Lung (tissue), 12 donors: ENCODE data around the gene PHF10. TPM values are rescaled to one million over a fixed set of nuclear protein-coding genes. Genes with fewer than 3 reads are reported as not detected.

Experiments
- ATAC-seq: fragments of 200-7000 bp; cut with Tn5 transposase; one replicate; pipeline ENCODE4 v1.9.1; 2020; ENCODE audit warnings: moderate number of reproducible peaks; ENCODE audit not compliant: insufficient read depth, low FRiP score
- DNase-seq, 3 donors: peaks; one replicate each; pipeline ENCODE4 v3.0.0-alpha.2; 2013 to 2017
- H3K27ac ChIP-seq, 2 donors: one replicate each; pipeline ENCODE4 v1.5.1; 2013; ENCODE audit warnings: mild to moderate bottlenecking in 2 of 2, moderate library complexity in 2 of 2, control low read depth in 1 of 2, inconsistent platforms in 1 of 2, low read depth in 1 of 2, low read length in 1 of 2
- H3K27me3 ChIP-seq, 3 donors: one replicate each; pipeline ENCODE4 v1.5.1; 2013; ENCODE audit warnings: low read length in 2 of 3; ENCODE audit not compliant: control insufficient read depth in 3 of 3, insufficient read depth in 3 of 3
- H3K36me3 ChIP-seq, 4 donors: one replicate each; pipeline ENCODE4 v1.5.1; 2013; ENCODE audit warnings: low read length in 4 of 4, mild to moderate bottlenecking in 1 of 4, moderate library complexity in 1 of 4; ENCODE audit not compliant: control insufficient read depth in 4 of 4, insufficient read depth in 4 of 4
- H3K4me1 ChIP-seq, 5 donors: one replicate each; pipeline ENCODE4 v1.5.1; 2013; ENCODE audit warnings: low read length in 5 of 5, mild to moderate bottlenecking in 2 of 5, moderate library complexity in 1 of 5; ENCODE audit not compliant: control insufficient read depth in 5 of 5, insufficient read depth in 5 of 5
- H3K4me3 ChIP-seq: one replicate; pipeline ENCODE4 v1.5.1; 2013; ENCODE audit warnings: mild to moderate bottlenecking, control low read depth, moderate library complexity
- H3K9ac ChIP-seq, 2 donors: one replicate each; pipeline ENCODE4 v1.5.1; 2013; ENCODE audit warnings: low read length in 2 of 2, control low read depth in 1 of 2; ENCODE audit not compliant: insufficient read depth in 1 of 2
- H3K9me3 ChIP-seq, 4 donors: one replicate each; pipeline ENCODE4 v1.5.1; 2013; ENCODE audit warnings: low read length in 3 of 4, mild to moderate bottlenecking in 1 of 4, moderate library complexity in 1 of 4; ENCODE audit not compliant: control insufficient read depth in 4 of 4, insufficient read depth in 3 of 4
- CTCF ChIP-seq: IDR thresholded peaks from 2 replicates; pipeline ENCODE4 v1.5.1; 2012; ENCODE audit warnings: mild to moderate bottlenecking; ENCODE audit errors: control extremely low read depth, extremely low read depth
- WGBS, 2 donors: extraction: QIAGEN DNeasy Blood & Tissue Kit; methylation state at CpG; one replicate each; pipeline ENCODE4 v1.1.7; 2013; 5-methylcytosine and 5-hydroxymethylcytosine counted together
- polyA plus RNA-seq, 2 donors: library from polyadenylated mRNA; stranded (reverse); fragments of 200-250 nt; gene quantifications; one replicate each; pipeline ENCODE4 v1.2.1, GENCODE V29; 2013
- total RNA-seq, 2 donors: library from RNA; depleted of rRNA in 1 of 2; stranded (reverse); fragments of >200 nt in 1 of 2; gene quantifications; one replicate each; pipeline ENCODE4 v1.2.1, GENCODE V29; 2014 to 2021
- donor health status: control.
- donor health status: control.
- donor health status: Bipolar disorder and iron deficiency.
- donor health status: healthy.
- donor health status: DM: yes; HTN: yes; CAD: no.

PHF10 gene
- total and polyA plus RNA-seq, 4 donors = 26.0 to 94.9 (median 30.9) TPM

GRCh38 chr6:169714595-169714994 is 9.7 kb downstream of the PHF10 start:
- Histone ChIP-seq H3K27me3 (no peaks in the 10 kb centered on the region), H3K9ac (no peak overlapping the region), H3K27ac (no peak overlapping the region), H3K4me1 (peaks cover 0 to 3% (median 0%) of the 10 kb centered on the region in 5 donors), H3K9me3 (no peaks in the 10 kb centered on the region), H3K4me3 (no peak overlapping the region), H3K36me3 (peaks cover 11 to 41% (median 23%) of the 10 kb centered on the region in 4 donors)
- DNase-seq (no peak), ATAC-seq (no peak)
- WGBS, 2 donors = 95 to 96% methylated on average over 9 of the region's 9 CpGs
- TF ChIP-seq CTCF = no peak

GRCh38 chr6:169714178-169714577 is 10.1 kb downstream of the PHF10 start:
- Histone ChIP-seq H3K27me3 (no peaks in the 10 kb centered on the region), H3K4me1 (peaks cover 0 to 3% (median 0%) of the 10 kb centered on the region in 5 donors), H3K36me3 (peaks cover 11 to 41% (median 23%) of the 10 kb centered on the region in 4 donors), H3K9ac (no peak overlapping the region), H3K27ac (no peak overlapping the region), H3K4me3 (no peak overlapping the region), H3K9me3 (no peaks in the 10 kb centered on the region)
- 94 to 97% methylated on average over 2 of the region's 2 CpGs for WGBS, 2 donors
- ATAC-seq = no peak
- TF ChIP-seq CTCF = no peak
- no peak for DNase-seq

GRCh38 chr6:169710009-169710408 is 14.3 kb downstream of the PHF10 start:
- no peak overlapping the region for H3K27ac ChIP-seq
- peaks cover 0 to 3% (median 0%) of the 10 kb centered on the region in 5 donors for H3K4me1 ChIP-seq
- no peak overlapping the region for H3K9ac ChIP-seq
- WGBS, 2 donors = 85% methylated on average over 3 of the region's 3 CpGs
- H3K4me3 ChIP-seq = no peak overlapping the region
- H3K9me3 ChIP-seq = no peaks in the 10 kb centered on the region
- no peaks in the 10 kb centered on the region for H3K27me3 ChIP-seq
- H3K36me3 ChIP-seq = peaks cover 11 to 38% (median 21%) of the 10 kb centered on the region in 4 donors
- no peak for DNase-seq
- no peak for ATAC-seq
- no peak for TF ChIP-seq CTCF

- ATAC-seq (no peak), DNase-seq (no peak)
- Histone ChIP-seq H3K9ac (no peak overlapping the region), H3K36me3 (peaks cover 7 to 39% (median 20%) of the 10 kb centered on the region in 4 donors), H3K9me3 (no peaks in the 10 kb centered on the region), H3K4me1 (peaks cover 0 to 10% (median 0%) of the 10 kb centered on the region in 5 donors), H3K27ac (no peak overlapping the region), H3K4me3 (no peak overlapping the region), H3K27me3 (no peaks in the 10 kb centered on the region)
- no peak for TF ChIP-seq CTCF
Observed at GRCh38 chr6:169709293-169709692, 15.0 kb downstream of the PHF10 start.
